ENCODE data around the gene KIAA1614.

The KIAA1614 gene

GRCh38 chr1:180888870-180889269, 23.8 kb upstream of the KIAA1614 start:
- no peak for TF ChIP-seq CTCF (IDR thresholded peaks at IDR 0.05; ENCODE audit: control insufficient read depth, extremely low read depth, insufficient read depth)
- no peak overlapping the region for H3K4me3 ChIP-seq (ENCODE audit: low read depth, low read length)
- DNase-seq (ENCODE audit: low read depth): no peak

DNA sequence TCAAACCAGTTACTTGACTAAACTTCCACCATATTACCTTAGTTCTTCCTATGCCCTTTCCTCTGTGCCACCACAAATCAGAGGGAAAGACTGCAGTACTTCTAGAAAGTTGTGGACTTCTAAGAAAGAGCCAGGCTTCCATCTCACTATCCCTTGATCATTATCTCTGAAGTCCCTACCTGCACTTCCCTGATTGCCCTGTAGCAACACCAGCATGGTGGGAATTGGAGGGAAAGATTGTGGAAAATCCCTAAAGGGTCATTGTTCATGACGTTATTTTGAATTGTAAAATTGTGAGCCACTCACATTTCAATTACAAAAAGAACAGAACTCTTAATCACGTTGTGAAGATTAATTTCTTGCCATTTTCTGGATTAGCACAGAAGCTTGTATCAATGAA, 23.4 kb upstream of the KIAA1614 start:
- no peak overlapping the region for H3K4me3 ChIP-seq (ENCODE audit: low read depth, low read length)
- no peak for TF ChIP-seq CTCF (IDR thresholded peaks at IDR 0.05; ENCODE audit: control insufficient read depth, extremely low read depth, insufficient read depth)
- DNase-seq (ENCODE audit: low read depth): no peak

- TF ChIP-seq CTCF (IDR thresholded peaks at IDR 0.05; ENCODE audit: control insufficient read depth, extremely low read depth, insufficient read depth): no peak
- H3K4me3 ChIP-seq (ENCODE audit: low read depth, low read length): no peak overlapping the region
- no peak for DNase-seq (ENCODE audit: low read depth)
Measured at GRCh38 chr1:180892272-180892671, 20.4 kb upstream of the KIAA1614 start.

DNA sequence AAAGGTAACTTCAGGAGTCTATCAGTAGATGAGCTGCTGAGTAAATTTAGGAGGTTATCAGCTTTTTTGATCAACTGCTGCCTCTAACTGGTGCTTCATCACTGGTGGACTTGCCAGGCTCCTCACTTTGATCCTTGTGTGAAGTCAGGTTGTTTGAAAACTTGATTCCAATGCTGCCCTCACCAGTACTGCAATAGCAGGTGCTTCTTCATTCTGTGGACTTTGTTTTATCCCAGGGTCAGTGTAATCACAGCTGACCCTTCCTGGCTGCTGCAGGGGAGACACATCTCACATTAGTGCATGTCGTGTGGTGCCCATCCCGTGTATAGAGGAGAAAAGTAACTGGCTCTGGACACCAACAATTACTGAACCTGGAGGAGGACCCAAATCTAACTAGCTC, 20.0 kb upstream of the KIAA1614 start:
- TF ChIP-seq CTCF (IDR thresholded peaks at IDR 0.05; ENCODE audit: control insufficient read depth, extremely low read depth, insufficient read depth): no peak
- no peak for DNase-seq (ENCODE audit: low read depth)
- no peak overlapping the region for H3K4me3 ChIP-seq (ENCODE audit: low read depth, low read length)

DNA sequence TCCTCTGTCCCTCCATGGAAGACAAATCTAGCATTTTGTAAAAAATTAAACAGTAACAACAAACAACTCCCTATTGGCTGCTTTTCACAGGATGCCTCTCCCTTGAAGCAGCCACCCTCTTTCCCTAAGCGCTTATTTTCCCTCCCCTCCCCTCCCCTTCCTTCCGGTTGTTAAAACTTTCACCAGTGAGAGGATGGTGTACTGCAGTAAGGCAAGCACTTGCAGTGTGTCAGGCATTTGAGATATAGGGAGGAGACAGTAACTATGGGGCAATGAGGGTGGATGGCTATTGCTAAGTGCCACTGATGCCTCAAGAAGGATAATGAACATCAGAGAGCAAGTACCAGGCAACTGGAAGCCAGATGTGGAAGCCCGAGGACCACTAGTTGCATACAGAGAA, 19.1 kb upstream of the KIAA1614 start:
- no peak for TF ChIP-seq CTCF (IDR thresholded peaks at IDR 0.05; ENCODE audit: control insufficient read depth, extremely low read depth, insufficient read depth)
- no peak overlapping the region for H3K4me3 ChIP-seq (ENCODE audit: low read depth, low read length)
- no peak for DNase-seq (ENCODE audit: low read depth)

DNA sequence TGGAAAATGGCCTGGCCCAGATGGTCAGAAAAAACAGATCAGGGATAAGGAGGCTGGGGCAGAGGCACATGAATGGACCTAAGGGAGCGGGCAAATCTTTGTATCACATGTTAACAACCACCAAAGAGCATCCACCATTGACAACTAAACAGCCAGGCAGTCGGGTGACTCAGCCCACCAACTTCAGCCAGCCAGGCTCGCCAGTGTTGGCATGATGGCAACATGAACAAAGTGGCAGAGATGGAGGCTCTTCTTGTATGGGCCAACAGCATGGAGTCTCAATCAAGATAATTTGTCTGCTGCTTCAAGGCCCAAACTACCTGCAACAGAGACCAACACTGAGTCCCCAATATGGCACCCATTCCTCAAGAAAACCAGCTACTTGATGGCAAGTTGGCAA, 16.5 kb upstream of the KIAA1614 start:
- TF ChIP-seq CTCF (IDR thresholded peaks at IDR 0.05; ENCODE audit: control insufficient read depth, extremely low read depth, insufficient read depth): no peak
- no peak for DNase-seq (ENCODE audit: low read depth)
- no peak overlapping the region for H3K4me3 ChIP-seq (ENCODE audit: low read depth, low read length)

DNA sequence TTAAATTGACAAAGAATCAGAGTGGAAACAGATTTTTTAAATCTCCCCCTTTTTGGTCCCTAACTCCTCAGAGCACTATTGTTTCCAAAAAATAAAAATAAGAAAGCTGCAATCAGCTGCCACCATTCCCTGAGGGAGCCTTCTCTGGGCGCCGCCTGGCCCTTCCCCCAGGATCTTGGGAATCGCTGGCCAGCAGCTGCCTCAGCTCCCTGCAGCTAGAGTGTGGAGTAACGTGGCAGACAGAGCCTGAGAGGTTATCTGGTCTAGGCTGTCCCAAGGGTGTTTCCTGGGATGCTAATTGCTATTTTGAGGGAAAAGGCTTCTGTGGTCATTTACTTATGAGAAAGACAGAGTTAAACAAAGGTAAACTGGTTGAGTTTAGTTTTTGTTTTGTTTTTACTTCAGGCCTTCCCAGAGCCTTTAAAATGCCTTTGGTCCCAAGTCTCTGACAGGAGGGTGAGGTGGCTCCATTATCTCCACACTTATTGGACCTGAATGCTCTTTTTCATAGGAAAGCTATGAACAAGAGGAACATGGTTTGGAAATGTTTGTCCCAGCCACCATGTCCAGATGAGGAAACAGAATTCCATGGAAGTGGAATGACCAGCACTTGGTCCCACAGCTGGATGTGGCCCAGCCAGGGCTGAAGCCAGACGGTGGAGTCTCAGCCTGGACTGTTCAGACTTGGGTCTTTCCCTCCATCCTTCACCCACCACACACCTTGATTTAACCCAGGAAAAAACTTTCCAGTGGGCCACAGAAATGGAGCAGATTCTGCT, 14.1 kb upstream of the KIAA1614 start:
- TF ChIP-seq CTCF (IDR thresholded peaks at IDR 0.05; ENCODE audit: control insufficient read depth, extremely low read depth, insufficient read depth): no peak
- DNase-seq (ENCODE audit: low read depth): no peak
- H3K4me3 ChIP-seq (ENCODE audit: low read depth, low read length): no peak overlapping the region

All from LNCaP clone FGC (cell line).